ENCODE results near the gene PIK3R2. TPM values are rescaled to one million over a fixed set of nuclear protein-coding genes. Genes with fewer than 3 reads are reported as not detected.

PIK3R2 gene
- total and polyA plus RNA-seq, 7 donors, result 1.8 to 18.0 (median 7.9) TPM

- DNase-seq, result no peak
- no peaks in the 10 kb centered on the region for H3K27me3 ChIP-seq
- no peaks in the 10 kb centered on the region for H3K36me3 ChIP-seq
- H3K4me1 ChIP-seq, result no peaks in the 10 kb centered on the region
- H3K4me3 ChIP-seq, result no peak overlapping the region
- intact Hi-C loops (cut with DNase I), result no loop called here
- no peaks in the 10 kb centered on the region for H3K9me3 ChIP-seq
- no peak overlapping the region for H3K27ac ChIP-seq
- TF ChIP-seq POLR2A (IDR thresholded peaks at IDR 0.05) (no peak), EP300 (IDR thresholded peaks at IDR 0.05) (no peak), POLR2AphosphoS5 (IDR thresholded peaks at IDR 0.05) (no peak), CTCF (IDR thresholded peaks at IDR 0.05) (no peak)
Observed at GRCh38 chr19:18183529-18183928, 30.6 kb downstream of the PIK3R2 start.

DNA sequence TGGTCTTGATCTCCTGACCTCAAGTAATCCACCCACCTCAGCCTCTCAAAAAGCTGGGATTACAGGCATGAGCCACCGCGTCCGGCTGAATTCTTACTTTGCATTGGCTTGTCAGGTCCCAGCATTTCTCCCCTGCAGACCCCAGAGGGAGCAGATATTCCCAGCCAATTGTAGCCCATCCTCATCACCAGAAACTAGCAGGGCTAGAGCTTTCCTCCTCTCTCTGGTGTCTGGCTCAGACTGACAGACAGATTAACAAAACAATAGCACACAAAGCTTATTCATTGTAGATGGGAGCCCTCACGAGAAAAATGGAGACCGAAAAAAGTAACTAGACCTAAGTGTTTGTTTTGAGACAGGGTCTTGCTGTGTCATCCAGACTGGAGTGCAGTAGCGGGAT lies 32.6 kb downstream of the PIK3R2 start:
- no peaks in the 10 kb centered on the region for H3K4me1 ChIP-seq
- H3K27ac ChIP-seq, result no peak overlapping the region
- no peaks in the 10 kb centered on the region for H3K27me3 ChIP-seq
- no peaks in the 10 kb centered on the region for H3K9me3 ChIP-seq
- H3K36me3 ChIP-seq, result no peaks in the 10 kb centered on the region
- intact Hi-C loops (cut with DNase I), result no loop called here
- WGBS, 2 donors, result 82 to 89% methylated on average over 6 of the region's 6 CpGs
- no peak overlapping the region for H3K4me3 ChIP-seq
- no peak for TF ChIP-seq POLR2A (IDR thresholded peaks at IDR 0.05)
- TF ChIP-seq EP300 (IDR thresholded peaks at IDR 0.05), result no peak
- no peak for TF ChIP-seq CTCF (IDR thresholded peaks at IDR 0.05)
- no peak for TF ChIP-seq POLR2AphosphoS5 (IDR thresholded peaks at IDR 0.05)
- DNase-seq, result no peak

GRCh38 chr19:18190278-18190677 lies 37.3 kb downstream of the PIK3R2 start:
- intact Hi-C loops (cut with DNase I), result loop anchor here (5.0 kb wide), 1 partner anchor 38 kb away; the partner anchor contains the start of gene PIK3R2
- TF ChIP-seq CTCF (IDR thresholded peaks at IDR 0.05) (no peak), EP300 (IDR thresholded peaks at IDR 0.05) (no peak), POLR2A (IDR thresholded peaks at IDR 0.05) (no peak), POLR2AphosphoS5 (IDR thresholded peaks at IDR 0.05) (no peak)

DNA sequence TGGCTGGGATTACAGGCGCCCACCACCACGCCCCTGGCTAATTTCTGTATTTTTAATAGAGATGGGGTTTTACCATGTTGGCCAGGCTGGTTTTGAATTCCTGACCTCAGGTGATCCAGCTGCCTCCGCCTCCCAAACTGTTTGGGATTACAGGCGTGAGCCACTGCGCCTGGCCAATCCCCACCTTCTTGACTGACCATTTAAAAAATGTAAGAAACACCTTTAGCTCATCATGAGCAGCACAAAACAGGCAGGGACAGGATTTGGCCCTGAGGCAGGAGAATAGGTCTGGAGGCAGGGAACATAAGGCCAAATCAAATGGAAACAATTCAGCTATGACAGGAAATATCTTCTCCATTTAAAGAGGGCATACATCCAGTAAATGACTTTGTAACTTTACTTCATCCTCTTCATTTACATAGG lies 38.7 kb downstream of the PIK3R2 start:
- Histone ChIP-seq H3K4me3 (peak overlapping the region in 3 of 4 donors; percentile 55 to 91 (median 70)), H3K36me3 (peaks cover 0 to 11% (median 0%) of the 10 kb centered on the region in 4 donors), H3K27me3 (no peaks in the 10 kb centered on the region), H3K9me3 (no peaks in the 10 kb centered on the region), H3K27ac (peak overlapping the region; percentile 93 to 99 (median 96)), H3K4me1 (peaks cover 0 to 31% (median 24%) of the 10 kb centered on the region in 4 donors)
- intact Hi-C loops (cut with DNase I), result loop anchor here (5.0 kb wide), 1 partner anchor 39 kb away; the partner anchor contains the start of gene PIK3R2
- TF ChIP-seq POLR2A (IDR thresholded peaks at IDR 0.05), result no peak
- TF ChIP-seq POLR2AphosphoS5 (IDR thresholded peaks at IDR 0.05), result no peak
- no peak for TF ChIP-seq CTCF (IDR thresholded peaks at IDR 0.05)
- TF ChIP-seq EP300 (IDR thresholded peaks at IDR 0.05), result no peak
- WGBS, 2 donors, result 44 to 71% methylated on average over 5 of the region's 5 CpGs
- DNase-seq, result no peak

More at GRCh38 chr19:18190278-18190677, 37.3 kb downstream of the PIK3R2 start:
- H3K27me3 ChIP-seq, result no peaks in the 10 kb centered on the region
- H3K36me3 ChIP-seq, result no peaks in the 10 kb centered on the region
- no peaks in the 10 kb centered on the region for H3K9me3 ChIP-seq
- no peak overlapping the region for H3K4me3 ChIP-seq
- no peak for DNase-seq
- H3K27ac ChIP-seq, result no peak overlapping the region
- WGBS, 2 donors, result 92 to 93% methylated on average over 4 of the region's 4 CpGs
- H3K4me1 ChIP-seq, result peaks cover 0 to 31% (median 23%) of the 10 kb centered on the region in 4 donors

Measured in sigmoid colon (tissue), 7 donors.